SK-N-SH treated with all-trans-retinoic acid at 6 μM for 48 hours (cell line): ENCODE results near the gene SFXN1.

ENCODE experiments used
- ARNTL ChIP-seq: fragments of 450-650 bp; formaldehyde crosslinking; IDR thresholded peaks from 2 replicates; pipeline ENCODE4 v1.5.0; 2020; ENCODE audit warnings: low read depth, mild to moderate bottlenecking, moderate library complexity, borderline replicate concordance
- ZFP30 ChIP-seq: fragments of 450-650 bp; formaldehyde crosslinking; IDR thresholded peaks from 2 replicates; pipeline ENCODE4 v1.5.0; 2022; ENCODE audit warnings: mild to moderate bottlenecking, moderate library complexity

DNA sequence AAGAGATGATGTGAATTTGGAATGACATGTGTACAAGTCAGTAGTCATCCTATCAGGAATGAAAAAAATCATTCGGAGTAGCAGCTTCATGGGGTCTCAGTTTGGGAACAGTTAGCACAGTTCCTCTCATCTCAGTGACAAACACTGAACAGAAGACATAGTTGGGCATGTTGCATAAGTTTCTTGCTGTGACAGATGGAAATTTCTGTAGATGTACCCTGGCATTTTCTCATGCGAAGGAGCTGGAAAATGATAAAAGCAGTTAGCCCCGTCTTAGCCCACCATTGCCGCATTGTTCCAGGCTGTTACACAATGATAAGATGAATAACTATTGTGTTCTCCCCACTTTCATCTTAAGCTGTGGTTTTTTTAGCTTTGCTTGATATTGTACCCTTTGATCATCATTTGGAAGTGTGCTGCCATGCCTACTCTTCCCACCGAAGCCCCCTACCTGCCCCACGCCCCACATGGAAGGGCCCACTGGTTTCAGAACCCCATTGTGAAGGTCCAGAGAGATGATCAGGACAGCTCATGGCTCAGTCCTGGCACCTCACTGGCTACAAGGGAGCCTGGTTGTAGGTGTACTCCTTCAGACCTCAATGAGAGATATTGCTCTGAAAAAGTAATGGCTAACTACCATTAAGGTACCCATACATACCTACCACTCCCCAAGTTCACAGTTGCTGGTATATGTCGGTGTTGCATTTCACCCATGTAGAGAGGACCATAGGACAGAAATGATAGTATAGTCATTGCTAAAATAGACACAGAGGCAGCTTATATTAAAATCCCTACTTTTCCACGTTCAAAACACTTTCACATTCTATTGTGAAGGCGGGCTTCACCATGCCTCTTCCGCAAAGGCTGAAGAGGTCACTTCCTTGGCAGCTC is 38.8 kb downstream of the SFXN1 start:
- TF ChIP-seq ZFP30 (no peak), ARNTL (CRISPR knock-in tag) (no peak)
